NCI-H345 treated with DMSO at 0.1 percent for 48 hours (cell line): ENCODE results near the gene MMP12.
A peak's percentile ranks its signal among the peaks of the same experiment; 100 is the strongest.

ENCODE experiments used
- DNase-seq: peaks from one replicate; lab custom pipeline; 2025; ENCODE audit not compliant: unreplicated experiment; lab: John Stamatoyannopoulos, UW

The MMP12 gene

GRCh38 chr11:102850973-102851745 is 23.6 kb downstream of the MMP12 start:
- no peak for DNase-seq

GRCh38 chr11:102849311-102849710 is 25.5 kb downstream of the MMP12 start:
- no peak for DNase-seq

- no peak for DNase-seq
These were observed 28.5 kb downstream of the MMP12 start for GRCh38 chr11:102846292-102846691.

GRCh38 chr11:102843489-102843888 is 31.3 kb downstream of the MMP12 start, which contains the start of gene MMP3:
Gene MMP3 (minus strand): TSS chr11:102843609. CDS start chr11:102843546, 63 bp downstream.
- DNase-seq = no peak

- no peak for DNase-seq
These were observed 31.9 kb downstream of the MMP12 start for GRCh38 chr11:102842930-102843329.

- peak; percentile 87 for DNase-seq
These were observed 34.8 kb downstream of the MMP12 start for GRCh38 chr11:102840018-102840417.

GRCh38 chr11:102837646-102838045 is 37.1 kb downstream of the MMP12 start:
- no peak for DNase-seq

- no peak for DNase-seq
These were observed 37.6 kb downstream of the MMP12 start for GRCh38 chr11:102837156-102837555.

GRCh38 chr11:102836290-102836875 is 38.4 kb downstream of the MMP12 start:
- DNase-seq = peak; percentile 57

- DNase-seq = no peak
These were observed 41.1 kb downstream of the MMP12 start for GRCh38 chr11:102833731-102834130.

GRCh38 chr11:102832612-102833011 is 42.2 kb downstream of the MMP12 start:
- DNase-seq = no peak

GRCh38 chr11:102831489-102832440 is 43.0 kb downstream of the MMP12 start:
- no peak for DNase-seq

- DNase-seq = no peak
These were observed 43.7 kb downstream of the MMP12 start for GRCh38 chr11:102831128-102831488.

- DNase-seq = no peak
These were observed 44.6 kb downstream of the MMP12 start for GRCh38 chr11:102830001-102830727.

- DNase-seq = no peak
These were observed 45.3 kb downstream of the MMP12 start for GRCh38 chr11:102829316-102830000.

GRCh38 chr11:102824556-102824955 is 50.2 kb downstream of the MMP12 start:
- no peak for DNase-seq

GRCh38 chr11:102819491-102819890 is 55.3 kb downstream of the MMP12 start:
- DNase-seq = no peak

- DNase-seq = no peak
These were observed 61.3 kb downstream of the MMP12 start for GRCh38 chr11:102813484-102813883.
